ENCODE data around the gene EIF4A2. TPM values are rescaled to one million over a fixed set of nuclear protein-coding genes. Genes with fewer than 3 reads are reported as not detected.

EIF4A2 gene
- total RNA-seq, 1 donor from 2014 or later, result 468 TPM

DNA sequence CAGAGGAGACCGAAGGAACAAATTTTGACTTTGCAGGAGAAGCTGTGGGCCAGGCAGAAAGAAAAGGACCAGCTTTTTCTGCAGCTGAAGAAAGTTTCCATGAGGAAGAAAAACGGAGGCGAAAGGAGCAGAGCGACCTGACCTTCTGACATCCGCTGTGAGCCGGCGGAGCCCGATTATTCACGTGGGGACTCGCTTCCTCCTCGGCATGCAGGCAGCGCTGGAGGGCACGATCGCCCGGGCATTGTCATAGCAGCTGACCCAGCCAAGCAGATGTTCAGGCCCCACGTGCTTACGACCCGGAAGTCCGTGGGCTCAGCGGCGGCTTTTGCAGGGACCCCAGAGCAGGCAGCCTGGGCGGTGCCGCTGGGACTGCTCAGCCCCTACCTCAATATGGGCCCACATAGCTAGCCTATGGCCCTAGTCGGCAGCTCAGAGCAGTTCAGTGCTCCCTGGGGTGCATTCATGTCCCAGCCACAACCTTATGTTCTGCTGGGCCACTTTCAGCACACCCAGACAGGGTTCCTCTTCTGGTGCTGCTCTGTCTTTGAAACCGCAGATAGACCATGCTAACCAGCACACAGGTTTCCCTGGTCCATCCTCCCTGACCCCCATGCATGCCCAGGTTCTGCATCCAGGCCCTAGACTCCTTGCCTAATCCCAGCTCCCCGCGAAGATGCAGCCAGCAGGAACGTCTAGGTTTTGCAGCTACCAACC is 10.5 kb upstream of the EIF4A2 start:
- peaks cover 13% of the 10 kb centered on the region for H3K4me1 ChIP-seq
- intact Hi-C loops (cut with micrococcal nuclease), result no loop called here
- peak overlapping the region; percentile 57 for H3K27ac ChIP-seq (replicated peaks)
- no peaks in the 10 kb centered on the region for H3K9me3 ChIP-seq (replicated peaks)
- peak; percentile 72 for DNase-seq
- peak overlapping the region; percentile 69 for H3K4me3 ChIP-seq
- TF ChIP-seq, protein P1, sequence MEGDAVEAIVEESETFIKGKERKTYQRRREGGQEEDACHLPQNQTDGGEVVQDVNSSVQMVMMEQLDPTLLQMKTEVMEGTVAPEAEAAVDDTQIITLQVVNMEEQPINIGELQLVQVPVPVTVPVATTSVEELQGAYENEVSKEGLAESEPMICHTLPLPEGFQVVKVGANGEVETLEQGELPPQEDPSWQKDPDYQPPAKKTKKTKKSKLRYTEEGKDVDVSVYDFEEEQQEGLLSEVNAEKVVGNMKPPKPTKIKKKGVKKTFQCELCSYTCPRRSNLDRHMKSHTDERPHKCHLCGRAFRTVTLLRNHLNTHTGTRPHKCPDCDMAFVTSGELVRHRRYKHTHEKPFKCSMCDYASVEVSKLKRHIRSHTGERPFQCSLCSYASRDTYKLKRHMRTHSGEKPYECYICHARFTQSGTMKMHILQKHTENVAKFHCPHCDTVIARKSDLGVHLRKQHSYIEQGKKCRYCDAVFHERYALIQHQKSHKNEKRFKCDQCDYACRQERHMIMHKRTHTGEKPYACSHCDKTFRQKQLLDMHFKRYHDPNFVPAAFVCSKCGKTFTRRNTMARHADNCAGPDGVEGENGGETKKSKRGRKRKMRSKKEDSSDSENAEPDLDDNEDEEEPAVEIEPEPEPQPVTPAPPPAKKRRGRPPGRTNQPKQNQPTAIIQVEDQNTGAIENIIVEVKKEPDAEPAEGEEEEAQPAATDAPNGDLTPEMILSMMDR (IDR thresholded peaks at IDR 0.05; ENCODE audit: borderline replicate concordance), result no peak
- no peaks in the 10 kb centered on the region for H3K36me3 ChIP-seq
- H3K27me3 ChIP-seq (ENCODE audit: low read depth), result no peaks in the 10 kb centered on the region

DNA sequence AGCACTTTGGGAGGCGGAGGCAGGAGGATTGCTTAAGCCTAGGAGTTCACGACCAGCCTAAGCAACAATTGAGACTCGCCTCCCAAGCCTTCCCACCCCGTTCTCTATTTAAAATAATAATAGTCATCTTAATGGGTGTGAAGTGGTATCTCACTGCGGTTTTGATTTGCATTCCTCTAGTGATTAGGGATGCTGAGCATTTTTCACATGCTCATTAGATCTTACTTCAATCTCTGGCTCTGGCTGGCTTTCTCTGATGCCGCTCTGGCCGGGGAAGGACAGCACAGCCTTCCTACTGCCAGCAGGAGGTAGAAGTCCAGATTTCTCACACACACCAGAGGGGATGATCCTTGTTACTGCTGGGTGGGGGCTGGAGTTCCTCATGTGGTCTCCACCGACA is 7.4 kb upstream of the EIF4A2 start:
- Histone ChIP-seq H3K4me1 (peaks cover 13% of the 10 kb centered on the region), H3K36me3 (no peaks in the 10 kb centered on the region), H3K27ac (replicated peaks) (no peak overlapping the region), H3K4me3 (no peak overlapping the region), H3K27me3 (ENCODE audit: low read depth) (no peaks in the 10 kb centered on the region), H3K9me3 (replicated peaks) (no peaks in the 10 kb centered on the region)
- intact Hi-C loops (cut with micrococcal nuclease), result no loop called here
- no peak for DNase-seq
- TF ChIP-seq, protein P1 (IDR thresholded peaks at IDR 0.05; ENCODE audit: borderline replicate concordance), result no peak

DNA sequence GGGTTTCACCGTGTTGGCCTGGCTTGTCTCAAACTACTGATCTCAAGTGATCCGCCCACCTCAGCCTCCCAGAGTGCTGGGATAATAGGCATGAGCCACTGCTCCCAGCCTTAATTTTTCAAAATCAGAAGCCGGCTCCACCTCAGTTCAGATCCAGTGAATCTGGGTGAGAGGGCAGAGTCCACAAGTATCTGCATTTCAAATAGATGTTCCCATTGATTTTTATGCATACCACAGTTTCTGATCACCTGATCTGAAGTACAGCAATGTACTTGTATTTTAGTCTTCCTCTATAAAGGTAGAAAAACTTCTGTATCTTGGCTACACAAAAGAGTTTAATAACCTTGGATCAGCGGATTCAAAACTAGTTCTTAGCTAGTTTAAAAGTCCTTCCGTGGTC is 4.2 kb upstream of the EIF4A2 start:
- no peak overlapping the region for H3K4me3 ChIP-seq
- H3K9me3 ChIP-seq (replicated peaks), result no peaks in the 10 kb centered on the region
- intact Hi-C loops (cut with micrococcal nuclease), result no loop called here
- no peak for DNase-seq
- TF ChIP-seq, protein P1 (IDR thresholded peaks at IDR 0.05; ENCODE audit: borderline replicate concordance), result no peak
- H3K36me3 ChIP-seq, result peaks cover under 1% of the 10 kb centered on the region
- H3K27ac ChIP-seq (replicated peaks), result no peak overlapping the region
- H3K4me1 ChIP-seq, result peaks cover 18% of the 10 kb centered on the region
- H3K27me3 ChIP-seq (ENCODE audit: low read depth), result no peaks in the 10 kb centered on the region

DNA sequence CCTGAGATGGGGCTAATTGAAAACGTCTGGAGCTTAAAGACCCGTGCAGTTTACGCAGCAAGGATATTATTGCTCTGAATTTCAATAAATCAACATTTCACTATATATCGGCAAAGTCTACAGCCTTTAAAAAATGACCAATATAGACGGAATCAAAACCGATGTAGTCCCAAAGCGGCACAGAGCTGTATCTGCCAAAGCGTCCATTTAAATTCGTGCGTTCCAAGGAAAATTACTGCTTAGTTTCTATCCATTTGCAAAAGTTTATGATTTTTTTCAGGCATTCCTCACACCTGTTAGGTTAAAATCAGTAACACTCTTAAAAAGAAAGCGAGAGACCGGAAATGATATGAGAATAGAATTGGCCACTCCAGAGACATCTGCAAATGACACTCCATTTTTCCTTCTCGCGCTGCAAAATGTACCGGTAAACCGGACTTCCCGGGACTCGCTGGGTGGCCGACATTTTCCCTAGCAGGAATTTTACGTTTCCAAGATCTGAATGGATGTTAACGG is 777 bp upstream of the EIF4A2 start:
- no peaks in the 10 kb centered on the region for H3K27me3 ChIP-seq (ENCODE audit: low read depth)
- peak overlapping the region; percentile 99 for H3K27ac ChIP-seq (replicated peaks)
- H3K4me1 ChIP-seq, result peaks cover 52% of the 10 kb centered on the region
- peaks cover 34% of the 10 kb centered on the region for H3K36me3 ChIP-seq
- H3K9me3 ChIP-seq (replicated peaks), result no peaks in the 10 kb centered on the region
- DNase-seq, result no peak
- peak overlapping the region; percentile 94 for H3K4me3 ChIP-seq
- intact Hi-C loops (cut with micrococcal nuclease), result no loop called here
- TF ChIP-seq, protein P1 (IDR thresholded peaks at IDR 0.05; ENCODE audit: borderline replicate concordance), result no peak

DNA sequence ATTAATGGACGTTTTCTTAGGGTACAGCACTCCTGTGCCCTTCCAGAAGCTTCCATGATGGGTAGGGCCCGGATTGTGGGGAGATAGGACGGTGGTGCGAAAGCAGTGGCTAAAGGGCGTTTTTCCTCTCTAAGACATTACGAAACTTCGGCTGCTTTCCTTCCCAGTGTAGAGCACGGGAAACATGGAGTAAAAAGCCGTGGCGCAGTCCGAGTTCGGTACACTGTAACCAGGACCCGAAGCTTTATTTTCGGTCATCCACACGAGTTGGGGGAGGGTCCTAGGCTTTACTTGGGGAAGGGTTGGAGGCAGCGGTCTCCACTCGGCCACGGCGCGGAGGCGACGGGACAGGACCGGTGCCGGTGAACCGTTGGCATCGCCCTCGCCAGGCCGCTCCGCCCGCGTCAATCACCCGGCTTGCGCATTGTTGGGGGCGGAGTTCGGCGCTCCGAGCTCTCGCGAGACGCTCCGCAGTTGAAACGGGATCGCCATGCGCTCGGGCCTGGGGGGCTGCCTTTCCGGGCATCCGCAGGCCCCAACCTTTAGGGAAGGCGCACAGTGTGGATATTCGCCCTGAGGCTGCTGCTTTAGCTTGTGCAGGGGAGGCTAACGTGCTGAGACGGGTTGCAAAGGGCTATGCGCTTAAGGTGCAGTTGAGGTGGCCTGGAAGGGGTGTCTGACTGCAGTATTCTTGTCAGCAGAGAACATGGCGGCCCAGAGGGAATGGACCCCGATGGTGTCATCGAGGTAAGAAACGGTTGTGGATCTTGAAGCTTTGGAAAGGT is 546 bp downstream of the EIF4A2 start:
- Histone ChIP-seq H3K27ac (replicated peaks) (peak overlapping the region; percentile 99), H3K36me3 (peaks cover 48% of the 10 kb centered on the region), H3K9me3 (replicated peaks) (no peaks in the 10 kb centered on the region), H3K4me1 (peaks cover 65% of the 10 kb centered on the region), H3K4me3 (peak overlapping the region; percentile 94), H3K27me3 (ENCODE audit: low read depth) (no peaks in the 10 kb centered on the region)
- TF ChIP-seq, protein P1 (IDR thresholded peaks at IDR 0.05; ENCODE audit: borderline replicate concordance), result no peak
- DNase-seq, result peak; percentile 88
- intact Hi-C loops (cut with micrococcal nuclease), result no loop called here

Measured in left ventricle myocardium inferior (tissue), 1 donor.